BE2C (cell line): ENCODE data around the gene RARG.
"Not testable (repeated sequence)": the region's sequence is repeated elsewhere in the genome, so short reads cannot be mapped to it uniquely, and the experiment has no call there.

Experiments
- DNase-seq: peaks from one replicate; pipeline ENCODE4 v3.0.0-alpha.2; 2020
- H3K27me3 ChIP-seq: fragments of 250-450 bp; sonication (Bioruptor Pico); 2 replicates; pipeline ENCODE4 v1.5.1; 2020; ENCODE audit warnings: mild to moderate bottlenecking
- H3K36me3 ChIP-seq: fragments of 250-450 bp; sonication (Bioruptor Pico); 2 replicates; pipeline ENCODE4 v1.5.1; 2020; ENCODE audit warnings: mild to moderate bottlenecking
- H3K4me1 ChIP-seq: fragments of 250-450 bp; sonication (Bioruptor Pico); 2 replicates; pipeline ENCODE4 v1.5.1; 2020
- H3K4me3 ChIP-seq: 2 replicates; pipeline ENCODE4 v1.5.1; 2011; ENCODE audit warnings: low read depth, low read length
- H3K9me3 ChIP-seq: fragments of 250-450 bp; sonication (Bioruptor Pico); 2 replicates; pipeline ENCODE4 v1.5.1; 2020
- CTCF ChIP-seq: IDR thresholded peaks from 2 replicates; pipeline ENCODE4 v1.5.1; 2012; ENCODE audit warnings: mild to moderate bottlenecking, low read depth, low read length

Gene RARG

GRCh38 chr12:53180931-53181645 is 50.9 kb downstream of the RARG start:
- peaks cover 44% of the 10 kb centered on the region for H3K36me3 ChIP-seq
- no peaks in the 10 kb centered on the region for H3K27me3 ChIP-seq
- no peak for TF ChIP-seq CTCF
- no peaks in the 10 kb centered on the region for H3K9me3 ChIP-seq
- peak overlapping the region; percentile 77 for H3K4me3 ChIP-seq
- no peaks in the 10 kb centered on the region for H3K4me1 ChIP-seq
- DNase-seq = peak; percentile 87

- peak; percentile 99 for DNase-seq
- H3K4me3 ChIP-seq = peak within 1 kb of the TSS; percentile 77
- no peak for TF ChIP-seq CTCF
- H3K4me1 ChIP-seq = peaks cover under 1% of the 10 kb centered on the region
- no peaks in the 10 kb centered on the region for H3K9me3 ChIP-seq
- no peaks in the 10 kb centered on the region for H3K27me3 ChIP-seq
- peaks cover 37% of the 10 kb centered on the region for H3K36me3 ChIP-seq
Measured at GRCh38 chr12:53180220-53180930, 51.6 kb downstream of the RARG start, which contains the start of the genes CSAD and ZNF740. CSAD (minus strand) TSS chr12:53180925; CDS start chr12:53173470, 7,455 bp downstream. ZNF740 (plus strand) TSS chr12:53180722; CDS start chr12:53181984, 1,262 bp downstream.

- no peak for DNase-seq
- H3K4me1 ChIP-seq = peaks cover 7% of the 10 kb centered on the region
- peak overlapping the region; percentile 77 for H3K4me3 ChIP-seq
- TF ChIP-seq CTCF = no peak
- no peaks in the 10 kb centered on the region for H3K9me3 ChIP-seq
- H3K36me3 ChIP-seq = peaks cover 30% of the 10 kb centered on the region
- H3K27me3 ChIP-seq = no peaks in the 10 kb centered on the region
Measured at GRCh38 chr12:53179687-53180219, 52.3 kb downstream of the RARG start.

DNA sequence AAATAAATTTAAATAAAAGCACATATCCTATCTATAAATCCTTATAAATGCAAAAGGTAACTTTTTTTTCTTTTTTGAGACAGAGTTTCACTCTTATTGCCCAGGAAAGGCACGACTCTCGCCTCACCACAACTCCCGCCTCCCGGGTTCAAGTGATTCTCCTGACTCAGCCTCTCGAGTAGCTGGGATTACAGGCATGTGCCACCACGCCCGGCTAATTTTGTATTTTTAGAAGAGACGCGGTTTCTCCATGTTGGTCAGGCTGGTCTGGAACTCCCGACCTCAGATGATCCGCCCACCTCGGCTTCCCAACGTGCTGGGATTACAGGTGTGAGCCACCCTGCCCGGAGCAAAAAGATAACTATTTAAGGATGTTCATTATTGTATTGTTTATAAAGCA is 53.2 kb downstream of the RARG start:
- DNase-seq, H3K4me1 ChIP-seq, H3K4me3 ChIP-seq, H3K9me3 ChIP-seq, H3K27me3 ChIP-seq: not testable (repeated sequence)
- H3K36me3 ChIP-seq = peaks cover 21% of the 10 kb centered on the region

DNA sequence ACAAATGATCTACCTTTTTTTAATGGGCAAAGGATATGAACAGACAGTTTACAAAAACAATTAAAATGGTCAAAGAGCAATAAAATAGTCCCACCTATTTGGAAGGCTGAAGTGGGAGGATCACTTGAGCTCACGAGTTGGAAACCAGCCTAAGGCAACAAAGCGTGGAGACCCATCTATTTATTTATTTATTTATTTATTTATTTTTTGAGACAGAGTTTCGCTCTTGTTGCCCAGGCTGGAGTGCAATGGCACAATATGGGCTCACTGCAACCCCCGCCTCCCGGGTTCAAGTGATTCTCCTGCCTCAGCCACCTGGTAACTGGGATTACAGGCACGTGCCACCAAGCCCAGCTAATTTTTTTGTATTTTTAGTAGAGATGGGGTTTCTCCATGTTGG is 54.6 kb downstream of the RARG start:
- not testable (repeated sequence) for H3K27me3 ChIP-seq, H3K4me3 ChIP-seq, H3K4me1 ChIP-seq, H3K9me3 ChIP-seq, DNase-seq
- peaks cover 11% of the 10 kb centered on the region for H3K36me3 ChIP-seq

DNA sequence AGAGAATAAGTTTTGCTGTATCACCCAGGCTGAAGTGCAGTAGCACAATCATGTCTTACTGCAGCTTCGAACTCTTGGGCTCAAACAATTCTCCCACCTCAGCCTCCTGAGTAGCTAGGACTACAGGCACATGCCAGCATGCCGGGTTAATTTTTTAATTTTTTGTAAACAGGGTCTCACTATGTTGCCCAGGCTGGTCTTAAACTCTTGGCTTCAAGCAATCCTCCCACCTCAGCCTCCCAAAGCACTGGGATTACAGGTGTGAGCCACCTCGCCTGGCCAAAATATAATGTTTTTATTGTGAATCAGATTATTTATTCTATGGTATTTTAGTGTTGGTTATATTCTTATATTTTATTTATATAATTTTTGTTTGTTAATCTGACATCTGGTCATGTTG is 55.3 kb downstream of the RARG start:
- no peak for TF ChIP-seq CTCF
- H3K36me3 ChIP-seq = peaks cover 4% of the 10 kb centered on the region

More for the DNA sequence above, 55.3 kb downstream of the RARG start:
- DNase-seq = no peak
- peaks cover 16% of the 10 kb centered on the region for H3K4me1 ChIP-seq
- H3K4me3 ChIP-seq = no peak overlapping the region
- H3K9me3 ChIP-seq = no peaks in the 10 kb centered on the region
- no peaks in the 10 kb centered on the region for H3K27me3 ChIP-seq
